Measurements from ENCODE around the gene PIM3.

DNA sequence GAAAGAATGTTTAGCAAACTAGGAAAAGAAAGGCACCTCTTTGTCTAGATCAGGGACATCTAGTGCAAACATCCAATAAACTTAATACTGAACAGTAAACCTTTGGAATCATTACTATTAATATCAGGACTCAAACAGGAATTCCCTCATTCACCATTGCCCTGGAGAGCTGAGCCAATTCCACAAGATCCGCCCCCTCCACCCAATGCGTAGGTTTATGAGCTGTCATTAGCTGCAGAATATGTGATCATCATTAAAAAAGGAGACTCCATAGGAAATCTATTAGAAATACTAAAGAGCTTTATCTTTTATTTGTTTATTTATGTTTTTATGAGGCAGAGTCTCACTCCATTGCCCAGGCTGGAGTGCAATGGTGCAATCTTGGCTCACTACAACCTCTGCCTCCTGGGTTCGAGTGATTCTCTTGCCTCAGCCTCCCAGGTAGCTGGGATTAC, 46.5 kb downstream of the PIM3 start:
- TF ChIP-seq, protein P1, sequence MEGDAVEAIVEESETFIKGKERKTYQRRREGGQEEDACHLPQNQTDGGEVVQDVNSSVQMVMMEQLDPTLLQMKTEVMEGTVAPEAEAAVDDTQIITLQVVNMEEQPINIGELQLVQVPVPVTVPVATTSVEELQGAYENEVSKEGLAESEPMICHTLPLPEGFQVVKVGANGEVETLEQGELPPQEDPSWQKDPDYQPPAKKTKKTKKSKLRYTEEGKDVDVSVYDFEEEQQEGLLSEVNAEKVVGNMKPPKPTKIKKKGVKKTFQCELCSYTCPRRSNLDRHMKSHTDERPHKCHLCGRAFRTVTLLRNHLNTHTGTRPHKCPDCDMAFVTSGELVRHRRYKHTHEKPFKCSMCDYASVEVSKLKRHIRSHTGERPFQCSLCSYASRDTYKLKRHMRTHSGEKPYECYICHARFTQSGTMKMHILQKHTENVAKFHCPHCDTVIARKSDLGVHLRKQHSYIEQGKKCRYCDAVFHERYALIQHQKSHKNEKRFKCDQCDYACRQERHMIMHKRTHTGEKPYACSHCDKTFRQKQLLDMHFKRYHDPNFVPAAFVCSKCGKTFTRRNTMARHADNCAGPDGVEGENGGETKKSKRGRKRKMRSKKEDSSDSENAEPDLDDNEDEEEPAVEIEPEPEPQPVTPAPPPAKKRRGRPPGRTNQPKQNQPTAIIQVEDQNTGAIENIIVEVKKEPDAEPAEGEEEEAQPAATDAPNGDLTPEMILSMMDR (IDR thresholded peaks at IDR 0.05): no peak
- no peak for TF ChIP-seq POLR2A (IDR thresholded peaks at IDR 0.05)

All from uterus (tissue), 2 donors.